ENCODE data around the gene MTERF1. TPM values are rescaled to one million over a fixed set of nuclear protein-coding genes. Genes with fewer than 3 reads are reported as not detected.

MTERF1 gene
- total and polyA plus RNA-seq, 2 experiments from 2014 or later = 14.5 to 19.7 TPM

GRCh38 chr7:91827169-91827568 lies 53.3 kb downstream of the MTERF1 start (continued):
- TF ChIP-seq CTCF (conservative IDR thresholded peaks at IDR 0.05; ENCODE audit: low read depth in 2 of 2) (no peak), NANOG (IDR thresholded peaks at IDR 0.05; ENCODE audit: borderline replicate concordance) (no peak), ZNF114 (CRISPR knock-in tag; IDR thresholded peaks at IDR 0.05) (no peak), STAT1 (IDR thresholded peaks at IDR 0.05; ENCODE audit: unreplicated experiment) (no peak), ZNF331 (CRISPR knock-in tag; IDR thresholded peaks at IDR 0.05; ENCODE audit: low read depth) (no peak), ETS1 (IDR thresholded peaks at IDR 0.05) (no peak), EZH2 (IDR thresholded peaks at IDR 0.05; ENCODE audit: low read depth, unreplicated experiment) (no peak), REST (IDR thresholded peaks at IDR 0.05; ENCODE audit: unreplicated experiment) (no peak)

GRCh38 chr7:91826377-91826776 lies 54.1 kb downstream of the MTERF1 start:
- H3K36me3 Mint-ChIP-seq (ENCODE audit: low read depth) = no peaks in the 10 kb centered on the region
- Histone ChIP-seq H3K27ac (ENCODE audit: low read depth) (no peak overlapping the region), H3K4me3 (no peak overlapping the region), H3F3A (replicated peaks; ENCODE audit: low read depth) (no peaks in the 10 kb centered on the region), H3K27me3 (ENCODE audit: insufficient read depth) (no peaks in the 10 kb centered on the region), H3K4me2 (no peak overlapping the region), H4K20me1 (replicated peaks; ENCODE audit: insufficient read depth) (no peaks in the 10 kb centered on the region), H3K4me1 (ENCODE audit: insufficient read depth) (no peaks in the 10 kb centered on the region), H3K36me3 (ENCODE audit: insufficient read depth) (no peaks in the 10 kb centered on the region), H3K9me2 (ENCODE audit: insufficient read depth) (no peaks in the 10 kb centered on the region), H3K79me2 (replicated peaks; ENCODE audit: insufficient read depth) (no peaks in the 10 kb centered on the region), H2AFZ (no peak overlapping the region)
- ATAC-seq (no peak), DNase-seq (ENCODE audit: low spot score) (no peak)
- no peak overlapping the region for H3K27ac Mint-ChIP-seq
- H3K4me3 Mint-ChIP-seq = no peak overlapping the region
- peaks cover 2% of the 10 kb centered on the region for H3K27me3 Mint-ChIP-seq (ENCODE audit: insufficient read depth, low read depth, poor library complexity)
- H3K4me1 Mint-ChIP-seq = no peaks in the 10 kb centered on the region
- no peaks in the 10 kb centered on the region; the same call in 2 of the 3 replicates for H3K9me3 Mint-ChIP-seq
- no peak for TF ChIP-seq ZNF114 (CRISPR knock-in tag; IDR thresholded peaks at IDR 0.05)
- no peak for TF ChIP-seq STAT1 (IDR thresholded peaks at IDR 0.05; ENCODE audit: unreplicated experiment)
- TF ChIP-seq JUNB (IDR thresholded peaks at IDR 0.05; ENCODE audit: unreplicated experiment) = no peak
- TF ChIP-seq ZNF331 (CRISPR knock-in tag; IDR thresholded peaks at IDR 0.05; ENCODE audit: low read depth) = no peak
- no peak for TF ChIP-seq ZNF462 (CRISPR knock-in tag; IDR thresholded peaks at IDR 0.05)
- TF ChIP-seq EZH2phosphoT487 (IDR thresholded peaks at IDR 0.05; ENCODE audit: unreplicated experiment) = no peak
- TF ChIP-seq NANOG (IDR thresholded peaks at IDR 0.05; ENCODE audit: borderline replicate concordance) = no peak
- no peak for TF ChIP-seq EZH2 (IDR thresholded peaks at IDR 0.05; ENCODE audit: low read depth, unreplicated experiment)
